Ureter (tissue), 1 donor: Measurements from ENCODE around the gene FKRP. TPM values are rescaled to one million over a fixed set of nuclear protein-coding genes. Genes with fewer than 3 reads are reported as not detected.
"Not testable (repeated sequence)": the region's sequence is repeated elsewhere in the genome, so short reads cannot be mapped to it uniquely, and the experiment has no call there.

Experiments
- DNase-seq: peaks from one replicate; pipeline ENCODE4 v3.0.0-alpha.2; 2020; ENCODE audit warnings: low spot score
- total RNA-seq: library from RNA; stranded (reverse); gene quantifications from one replicate; pipeline ENCODE4 v1.2.4, GENCODE V29; 2023
- donor health status: DM: yes; HTN: yes; CAD: no.

Gene FKRP
- total RNA-seq, 1 donor from 2014 or later = 20.6 TPM

GRCh38 chr19:46785054-46785979 is 39.5 kb downstream of the FKRP start:
- no peak for DNase-seq

DNA sequence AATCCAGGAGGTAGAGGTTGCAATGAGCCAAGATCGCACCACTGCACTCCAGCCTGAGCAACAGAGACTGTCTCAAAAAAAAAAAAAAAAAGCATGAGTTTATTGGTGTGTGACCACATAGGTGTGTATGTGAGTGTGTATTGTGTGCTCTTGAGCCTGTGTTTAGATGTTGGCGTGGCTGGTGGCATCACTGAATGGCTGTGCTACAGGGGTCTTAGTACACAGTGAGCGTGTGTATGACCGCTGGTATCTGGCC is 40.1 kb downstream of the FKRP start:
- no peak for DNase-seq

GRCh38 chr19:46786236-46787039 is 40.6 kb downstream of the FKRP start:
- DNase-seq = peak; percentile 82

DNA sequence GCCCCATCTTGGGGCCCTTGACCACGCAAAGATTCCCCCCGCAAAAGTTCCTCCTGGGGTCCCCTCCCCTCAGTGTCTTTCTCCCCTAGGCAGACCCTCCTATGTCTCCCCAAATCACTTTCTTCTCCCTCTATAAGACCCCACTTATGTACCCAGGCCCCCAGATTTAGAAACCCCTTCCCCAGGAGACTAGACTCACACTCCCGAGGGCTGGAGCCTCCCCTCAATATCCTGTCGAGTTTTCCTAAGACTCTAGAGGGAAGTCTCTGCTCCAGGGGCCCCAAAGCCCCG is 41.1 kb downstream of the FKRP start:
- DNase-seq = no peak

GRCh38 chr19:46787331-46788261 is 41.7 kb downstream of the FKRP start:
- DNase-seq = peak; percentile 76

DNA sequence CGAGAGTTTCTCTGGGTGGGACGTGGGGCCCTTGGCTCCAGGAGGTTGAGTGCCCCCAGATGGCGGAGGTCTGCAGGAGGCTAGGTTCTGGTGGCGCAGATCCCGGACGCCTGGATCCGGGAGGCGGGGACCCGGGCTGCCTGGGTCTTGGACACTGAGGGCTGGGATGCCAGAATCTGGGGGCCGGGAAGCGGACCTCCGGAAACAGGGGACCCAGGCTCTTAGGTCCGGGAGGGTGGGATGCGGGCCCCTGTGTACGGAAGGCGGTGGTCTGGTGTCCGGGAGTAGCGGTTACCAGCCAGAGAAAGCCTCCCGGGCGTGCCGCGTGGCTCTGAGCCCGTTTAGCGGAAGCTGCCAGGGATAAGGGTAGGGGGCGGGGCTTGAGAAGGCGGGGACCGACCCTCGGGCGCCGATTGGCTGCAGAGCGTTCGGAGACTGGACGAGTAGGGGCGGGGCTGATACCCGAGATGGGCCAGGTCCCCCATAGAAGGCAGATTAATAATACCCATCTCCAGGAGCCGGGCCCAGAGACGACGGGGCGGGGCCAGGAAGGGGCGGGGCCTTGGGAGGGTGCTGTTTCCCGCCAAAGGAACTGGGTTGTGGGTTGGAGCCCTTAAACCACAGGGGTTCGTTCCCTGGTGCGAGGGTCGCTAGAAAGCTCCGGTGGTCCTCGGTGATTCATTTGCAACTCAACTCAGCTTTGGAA is 42.6 kb downstream of the FKRP start, which contains the start of gene SLC1A5:
Gene SLC1A5, minus strand, starts transcription at position 333 of the 706 bp plus-strand sequence. CDS start 629 bp downstream, outside the sequence.
- peak; percentile 99 for DNase-seq

- no peak for DNase-seq
These were observed 43.1 kb downstream of the FKRP start for GRCh38 chr19:46788968-46789338.

GRCh38 chr19:46789371-46789770 is 43.5 kb downstream of the FKRP start:
- DNase-seq = no peak

DNA sequence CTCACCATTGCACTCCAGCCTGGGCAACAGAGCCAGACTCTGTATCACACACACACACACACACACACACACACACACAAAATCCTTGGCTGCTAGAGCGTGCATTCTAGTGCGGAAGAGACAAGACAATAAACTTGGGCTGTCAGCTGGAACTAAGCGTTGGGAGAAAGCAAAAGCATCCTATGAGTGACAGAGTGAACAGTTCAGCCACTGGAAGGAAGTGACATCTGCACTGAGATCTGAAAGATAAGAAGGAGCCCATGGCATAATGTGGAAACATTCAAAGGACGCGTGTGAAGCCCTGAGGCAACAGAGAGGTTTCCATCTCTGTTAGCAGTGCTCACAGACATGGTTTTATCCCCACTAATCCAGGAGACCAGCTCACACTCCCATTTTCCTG is 46.1 kb downstream of the FKRP start:
- DNase-seq = no peak

DNA sequence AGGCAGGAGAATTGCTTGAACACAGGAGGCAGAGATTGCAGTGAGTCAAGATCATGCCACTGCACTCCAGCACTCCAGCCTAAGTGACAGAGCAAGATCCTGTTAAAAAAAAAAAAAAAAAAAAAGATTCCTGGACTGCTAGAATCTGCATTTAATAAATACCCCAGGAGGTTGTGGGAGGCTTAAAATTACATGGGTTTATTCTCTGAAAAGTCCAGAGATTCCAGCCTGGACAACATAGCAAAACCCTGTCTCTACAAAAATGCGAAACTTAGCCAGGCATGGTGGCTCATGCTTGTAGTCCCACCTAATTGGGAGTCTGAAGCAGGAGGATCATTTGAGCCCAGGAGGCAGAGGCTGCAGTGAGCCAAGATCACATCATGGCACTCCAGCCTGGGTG is 52.0 kb downstream of the FKRP start:
- DNase-seq = no peak

DNA sequence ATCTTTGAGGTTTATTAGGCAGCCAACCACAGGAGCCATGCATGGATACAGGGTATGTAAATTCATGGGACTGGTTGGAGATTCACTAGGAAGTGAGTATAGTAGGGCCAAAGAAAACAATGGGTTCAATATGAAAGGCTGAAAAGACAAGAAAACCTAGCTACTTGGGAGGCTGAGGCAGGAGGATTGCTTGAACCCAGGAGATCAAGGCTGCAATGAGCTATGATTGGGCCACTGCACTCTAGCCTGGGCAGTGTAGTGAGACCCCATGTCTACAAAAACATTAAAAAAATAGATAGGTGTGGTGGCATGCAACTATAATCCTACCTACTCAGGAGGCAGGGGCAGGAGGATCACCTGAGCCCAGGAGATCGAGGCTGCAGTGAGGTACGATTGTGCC is 52.9 kb downstream of the FKRP start:
- no peak for DNase-seq

GRCh38 chr19:46802152-46802551 is 56.3 kb downstream of the FKRP start:
- no peak for DNase-seq

DNA sequence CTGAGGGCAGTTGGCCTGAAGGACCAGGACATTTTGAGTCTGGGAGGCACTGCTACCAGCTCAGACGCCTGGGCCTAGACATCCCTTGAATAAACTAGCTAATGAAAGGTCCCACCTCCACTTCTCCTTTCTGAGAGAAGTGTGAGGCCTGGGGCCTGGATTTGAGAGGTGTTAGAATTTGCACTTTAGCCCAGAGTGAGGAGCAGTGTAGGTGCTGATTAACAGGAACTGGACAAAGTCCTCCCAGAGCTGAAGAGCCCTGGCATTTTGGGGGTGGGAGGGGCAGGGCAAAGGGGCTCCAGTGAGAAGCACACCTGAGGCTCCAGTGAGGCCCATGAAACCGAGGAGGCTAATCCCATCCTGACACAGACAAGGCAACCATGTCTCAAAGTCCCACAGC is 57.7 kb downstream of the FKRP start:
- no peak for DNase-seq

- not testable (repeated sequence) for DNase-seq
These were observed 58.6 kb downstream of the FKRP start for GRCh38 chr19:46804432-46804831.

DNA sequence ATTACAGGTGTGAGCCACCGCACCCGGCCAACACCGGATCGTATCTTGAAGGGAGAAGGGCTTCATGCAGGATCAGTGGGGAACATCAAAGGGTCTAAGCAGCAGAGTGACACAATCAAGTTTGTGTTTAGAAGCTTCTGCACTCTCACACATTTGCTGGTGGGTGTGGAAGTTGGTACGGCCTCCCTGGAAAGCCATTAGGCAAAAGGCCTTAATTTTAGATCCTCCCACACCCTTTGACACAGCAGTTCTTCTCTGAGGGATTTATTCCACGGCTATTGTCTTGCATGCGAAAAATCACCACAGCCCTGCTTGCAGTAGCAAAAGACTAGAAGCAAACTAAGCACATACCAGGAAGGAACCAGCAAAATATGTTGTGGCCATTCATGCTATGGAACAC is 60.8 kb downstream of the FKRP start:
- DNase-seq = no peak

Other genes with a start within 250 kb of the FKRP start
- 253 TPM for gene CALM3, start 144.7 kb upstream of the FKRP start, total RNA-seq
- 3.5 TPM for gene PTGIR, start 121.0 kb upstream of the FKRP start, total RNA-seq
- gene GNG8, start 109.9 kb upstream of the FKRP start, total RNA-seq = not detected
- 25.6 TPM for gene DACT3, start 84.9 kb upstream of the FKRP start, total RNA-seq
- 57.1 TPM for gene PRKD2, start 28.9 kb upstream of the FKRP start, total RNA-seq
- 67.6 TPM for gene STRN4, start 393 bp downstream of the FKRP start, total RNA-seq
- 344 TPM for gene SLC1A5, start 42.5 kb downstream of the FKRP start, total RNA-seq
- gene AP2S1, start 104.8 kb downstream of the FKRP start, total RNA-seq = 73.7 TPM
- 84.0 TPM for gene ARHGAP35, start 114.9 kb downstream of the FKRP start, total RNA-seq